ENCODE measurements around the gene ACSF3.

The ACSF3 gene

GRCh38 chr16:89145406-89146161 lies 51.9 kb downstream of the ACSF3 start:
- DNase-seq (ENCODE audit: low spot score), result no peak

GRCh38 chr16:89146211-89147005 lies 52.8 kb downstream of the ACSF3 start:
- no peak for DNase-seq (ENCODE audit: low spot score)

GRCh38 chr16:89147085-89147817 lies 53.6 kb downstream of the ACSF3 start:
- DNase-seq (ENCODE audit: low spot score), result no peak

GRCh38 chr16:89149386-89149785 lies 55.7 kb downstream of the ACSF3 start:
- no peak for DNase-seq (ENCODE audit: low spot score)

GRCh38 chr16:89150090-89150835 lies 56.6 kb downstream of the ACSF3 start:
- no peak for DNase-seq (ENCODE audit: low spot score)

GRCh38 chr16:89150981-89151380 lies 57.3 kb downstream of the ACSF3 start:
- DNase-seq (ENCODE audit: low spot score), result no peak

GRCh38 chr16:89152831-89153700 lies 59.4 kb downstream of the ACSF3 start:
- DNase-seq (ENCODE audit: low spot score), result no peak

GRCh38 chr16:89153848-89154271 lies 60.2 kb downstream of the ACSF3 start:
- no peak for DNase-seq (ENCODE audit: low spot score)

- no peak for DNase-seq (ENCODE audit: low spot score)
These were observed 60.9 kb downstream of the ACSF3 start for GRCh38 chr16:89154390-89155183.

- no peak for DNase-seq (ENCODE audit: low spot score)
These were observed 61.6 kb downstream of the ACSF3 start for GRCh38 chr16:89155184-89155679.

GRCh38 chr16:89155851-89156739 lies 62.4 kb downstream of the ACSF3 start:
- no peak for DNase-seq (ENCODE audit: low spot score)

- no peak for DNase-seq (ENCODE audit: low spot score)
These were observed 63.3 kb downstream of the ACSF3 start for GRCh38 chr16:89156740-89157645.

GRCh38 chr16:89157778-89158177 lies 64.1 kb downstream of the ACSF3 start:
- no peak for DNase-seq (ENCODE audit: low spot score)

- no peak for DNase-seq (ENCODE audit: low spot score)
These were observed 65.6 kb downstream of the ACSF3 start for GRCh38 chr16:89159066-89159849.

GRCh38 chr16:89159850-89160354 lies 66.2 kb downstream of the ACSF3 start:
- no peak for DNase-seq (ENCODE audit: low spot score)

GRCh38 chr16:89160977-89161701 lies 67.5 kb downstream of the ACSF3 start:
- no peak for DNase-seq (ENCODE audit: low spot score)

Measured in putamen (tissue), 1 donor.